GM12872 (cell line): ENCODE results near the gene ABCC12.
A peak's percentile ranks its signal among the peaks of the same experiment; 100 is the strongest.

Source experiments
- CTCF ChIP-seq: IDR thresholded peaks from 3 replicates; pipeline ENCODE4 v1.5.1; 2011; ENCODE audit warnings: low read depth, mild to moderate bottlenecking, low read length, moderate library complexity; ENCODE audit not compliant: insufficient read depth

ABCC12 gene

GRCh38 chr16:48172682-48173081 is 16.9 kb upstream of the ABCC12 start:
- no peak for TF ChIP-seq CTCF

GRCh38 chr16:48169896-48170295 is 14.1 kb upstream of the ABCC12 start:
- no peak for TF ChIP-seq CTCF

GRCh38 chr16:48168075-48168474 is 12.3 kb upstream of the ABCC12 start:
- no peak for TF ChIP-seq CTCF

- TF ChIP-seq CTCF, result no peak
These were observed 10.3 kb upstream of the ABCC12 start for GRCh38 chr16:48165961-48166578.

- peak; percentile 86 for TF ChIP-seq CTCF
These were observed 9.3 kb upstream of the ABCC12 start for GRCh38 chr16:48164907-48165715.

GRCh38 chr16:48162839-48163410 is 7.1 kb upstream of the ABCC12 start:
- no peak for TF ChIP-seq CTCF

GRCh38 chr16:48161906-48162305 is 6.1 kb upstream of the ABCC12 start:
- no peak for TF ChIP-seq CTCF
